ENCODE data around the gene BSG. TPM values are rescaled to one million over a fixed set of nuclear protein-coding genes. Genes with fewer than 3 reads are reported as not detected.

Gene BSG
- polyA plus RNA-seq, 1 donor: 388 TPM

DNA sequence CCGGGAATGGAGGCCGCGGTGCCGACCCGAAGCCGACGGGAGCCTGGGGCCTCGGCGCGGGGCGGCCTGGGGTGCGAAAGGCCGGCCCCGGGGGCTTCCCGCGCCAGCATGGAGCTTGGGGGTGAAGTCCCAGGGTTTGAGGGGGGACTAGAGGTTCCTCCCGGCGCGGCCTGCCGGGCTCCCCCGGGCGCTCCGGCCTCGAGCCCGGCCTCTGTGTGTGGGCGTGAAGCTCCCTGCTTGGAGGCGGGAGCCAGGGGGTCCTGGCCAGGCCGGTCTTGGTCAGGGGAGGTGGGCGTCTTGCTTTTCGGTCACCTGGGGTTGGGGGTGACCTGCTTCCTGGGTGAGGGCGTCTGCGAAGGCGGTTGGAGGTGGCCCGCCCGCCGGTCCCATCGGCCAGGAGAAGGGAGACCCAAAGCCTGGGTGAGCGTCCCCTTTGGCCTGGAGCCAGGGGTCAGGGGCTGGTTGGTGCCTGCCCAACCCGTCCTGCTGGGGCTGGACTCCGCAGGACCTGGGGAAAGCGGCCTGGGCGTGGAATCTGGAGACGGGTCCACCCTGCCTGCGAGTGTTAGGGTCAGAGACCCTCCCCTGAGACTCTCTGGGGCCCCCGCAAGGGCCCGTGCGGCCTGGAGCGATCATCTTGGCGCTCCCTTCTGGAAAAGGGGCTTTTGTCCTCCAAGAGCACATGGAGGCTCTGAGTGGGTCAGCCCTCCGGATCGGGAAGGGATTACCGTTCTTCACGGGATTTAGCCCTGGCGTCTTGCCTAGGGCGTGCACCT, 535 bp downstream of the BSG start:
- Histone ChIP-seq H3K4me1 (ENCODE audit: control insufficient read depth, insufficient read depth, low read length) (peaks cover 19% of the 10 kb centered on the region), H3K27me3 (ENCODE audit: control insufficient read depth, insufficient read depth, low read length) (no peaks in the 10 kb centered on the region), H3K4me3 (ENCODE audit: low read length) (peak overlapping the region; percentile 99), H3K27ac (ENCODE audit: low read length) (peak overlapping the region; percentile 84), H3K36me3 (ENCODE audit: control insufficient read depth, insufficient read depth, low read length) (peaks cover 10% of the 10 kb centered on the region), H3K9me3 (ENCODE audit: control insufficient read depth, low read depth, low read length) (no peaks in the 10 kb centered on the region)
- DNase-seq: peak; percentile 34 to 73
- no CpG with 5 or more reads among the region's 55 CpGs for WGBS (ENCODE audit: insufficient coverage, low lambda C conversion rate)

DNA sequence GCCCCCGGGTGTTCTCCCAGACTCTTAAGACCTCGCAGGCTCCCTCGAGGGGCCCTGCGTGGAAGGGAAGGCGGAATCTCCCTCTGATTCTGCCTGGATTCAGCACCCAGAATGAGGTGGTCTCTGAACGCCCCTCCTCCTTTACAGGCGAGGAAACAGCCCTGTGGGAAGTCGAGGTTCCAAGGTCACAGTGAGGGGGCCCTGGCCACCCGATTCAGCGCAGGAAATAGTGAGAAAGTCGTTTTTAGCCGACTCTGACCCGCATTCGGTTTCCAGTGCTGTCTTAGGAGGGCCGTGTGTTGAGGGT, 1.1 kb downstream of the BSG start:
- DNase-seq: no peak
- Histone ChIP-seq H3K9me3 (ENCODE audit: control insufficient read depth, low read depth, low read length) (no peaks in the 10 kb centered on the region), H3K36me3 (ENCODE audit: control insufficient read depth, insufficient read depth, low read length) (peaks cover 15% of the 10 kb centered on the region), H3K4me1 (ENCODE audit: control insufficient read depth, insufficient read depth, low read length) (peaks cover 19% of the 10 kb centered on the region), H3K27me3 (ENCODE audit: control insufficient read depth, insufficient read depth, low read length) (no peaks in the 10 kb centered on the region), H3K4me3 (ENCODE audit: low read length) (peak overlapping the region; percentile 99), H3K27ac (ENCODE audit: low read length) (peak overlapping the region; percentile 84)
- WGBS (ENCODE audit: insufficient coverage, low lambda C conversion rate): no CpG with 5 or more reads among the region's 15 CpGs

DNA sequence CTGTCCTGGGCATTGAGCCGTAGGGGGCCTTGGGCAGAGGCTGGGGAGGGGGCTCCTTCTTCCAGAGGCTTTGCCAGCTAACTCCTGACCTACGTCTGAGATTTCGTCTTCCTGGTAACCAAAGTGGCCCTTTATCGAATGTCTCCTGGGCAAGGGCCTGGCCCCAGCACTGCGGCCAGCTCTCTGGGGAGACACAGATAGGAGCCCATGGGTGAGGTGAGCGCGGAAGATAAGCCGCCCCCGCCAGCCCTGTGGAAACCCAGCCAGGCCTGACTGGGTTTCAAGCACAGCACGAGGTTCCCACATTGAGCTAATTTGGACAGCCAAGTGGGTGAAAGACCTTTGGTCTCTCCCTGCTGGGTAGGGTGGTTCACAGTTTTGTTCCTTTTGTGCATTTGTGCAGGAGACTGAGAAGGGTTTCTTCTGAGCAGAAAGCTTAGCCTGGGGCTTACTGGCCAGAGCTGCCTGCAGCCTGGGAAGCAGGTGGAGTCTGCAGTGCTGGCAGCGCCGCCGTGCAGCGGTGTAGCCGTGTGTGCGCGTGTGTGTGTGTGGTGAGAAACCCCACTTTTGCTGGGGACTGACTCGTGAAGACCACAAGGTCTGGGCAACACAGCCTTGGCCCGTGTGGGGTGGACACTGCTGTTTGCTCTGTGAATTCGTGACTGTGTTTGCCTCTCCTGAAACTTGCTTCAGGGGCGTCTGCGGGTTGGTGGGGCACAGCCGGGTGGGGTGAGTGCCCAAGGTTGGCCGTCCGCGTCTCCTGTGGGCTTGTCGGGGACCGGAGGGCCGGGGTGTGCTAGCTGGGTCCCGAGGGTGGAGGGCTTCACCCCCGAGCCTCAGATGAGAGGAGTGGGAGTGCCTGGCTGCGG, 2.5 kb downstream of the BSG start:
- Histone ChIP-seq H3K4me1 (ENCODE audit: control insufficient read depth, insufficient read depth, low read length) (peaks cover 19% of the 10 kb centered on the region), H3K4me3 (ENCODE audit: low read length) (peak overlapping the region; percentile 38), H3K9me3 (ENCODE audit: control insufficient read depth, low read depth, low read length) (peaks cover 6% of the 10 kb centered on the region), H3K27me3 (ENCODE audit: control insufficient read depth, insufficient read depth, low read length) (no peaks in the 10 kb centered on the region), H3K36me3 (ENCODE audit: control insufficient read depth, insufficient read depth, low read length) (peaks cover 27% of the 10 kb centered on the region), H3K27ac (ENCODE audit: low read length) (peak overlapping the region; percentile 58)
- DNase-seq: peak in 1 of 2 donors; percentile 50
- WGBS (ENCODE audit: insufficient coverage, low lambda C conversion rate): no CpG with 5 or more reads among the region's 32 CpGs

GRCh38 chr19:575527-576506, 3.4 kb downstream of the BSG start:
- no CpG with 5 or more reads among the region's 38 CpGs for WGBS (ENCODE audit: insufficient coverage, low lambda C conversion rate)
- H3K27ac ChIP-seq (ENCODE audit: low read length): no peak overlapping the region
- peak overlapping the region; percentile 38 for H3K4me3 ChIP-seq (ENCODE audit: low read length)

GRCh38 chr19:576768-577438, 4.5 kb downstream of the BSG start:
- WGBS (ENCODE audit: insufficient coverage, low lambda C conversion rate): no CpG with 5 or more reads among the region's 28 CpGs

More at GRCh38 chr19:575527-576506, 3.4 kb downstream of the BSG start:
- Histone ChIP-seq H3K9me3 (ENCODE audit: control insufficient read depth, low read depth, low read length) (peaks cover 6% of the 10 kb centered on the region), H3K4me1 (ENCODE audit: control insufficient read depth, insufficient read depth, low read length) (peaks cover 19% of the 10 kb centered on the region), H3K27me3 (ENCODE audit: control insufficient read depth, insufficient read depth, low read length) (no peaks in the 10 kb centered on the region), H3K36me3 (ENCODE audit: control insufficient read depth, insufficient read depth, low read length) (peaks cover 35% of the 10 kb centered on the region)
- DNase-seq: no peak

DNA sequence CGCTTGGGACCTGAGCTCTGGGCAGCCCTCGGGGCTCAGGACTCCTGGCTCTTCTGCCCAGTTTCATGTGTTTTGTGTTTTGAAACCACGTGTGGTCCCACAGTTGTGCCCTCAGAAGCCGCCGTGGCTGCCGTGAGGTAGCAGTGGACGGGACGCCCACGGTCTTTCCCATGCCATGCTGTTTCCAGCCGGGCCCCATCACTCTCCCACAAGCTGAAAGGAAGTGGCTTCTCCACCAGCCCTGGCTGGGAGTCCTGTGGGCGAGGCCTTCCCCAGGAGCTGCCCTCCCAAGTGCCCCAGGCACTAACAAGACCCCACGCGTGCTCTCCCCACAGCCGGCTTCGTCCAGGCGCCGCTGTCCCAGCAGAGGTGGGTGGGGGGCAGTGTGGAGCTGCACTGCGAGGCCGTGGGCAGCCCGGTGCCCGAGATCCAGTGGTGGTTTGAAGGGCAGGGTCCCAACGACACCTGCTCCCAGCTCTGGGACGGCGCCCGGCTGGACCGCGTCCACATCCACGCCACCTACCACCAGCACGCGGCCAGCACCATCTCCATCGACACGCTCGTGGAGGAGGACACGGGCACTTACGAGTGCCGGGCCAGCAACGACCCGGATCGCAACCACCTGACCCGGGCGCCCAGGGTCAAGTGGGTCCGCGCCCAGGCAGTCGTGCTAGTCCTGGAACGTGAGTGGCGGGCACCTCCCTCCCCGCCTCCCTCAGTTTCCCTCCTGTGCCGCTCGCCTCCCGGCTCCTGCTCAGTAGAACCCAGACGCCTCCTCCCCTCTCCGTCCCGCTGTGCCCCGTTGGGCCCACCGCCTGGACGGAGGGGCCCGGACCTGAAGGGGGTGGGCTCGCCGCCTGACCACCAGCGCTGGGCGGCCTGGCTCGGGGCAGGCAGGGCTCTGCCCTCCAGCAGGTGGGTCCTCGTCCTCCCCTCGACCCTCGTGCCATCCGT, 5.3 kb downstream of the BSG start:
- Histone ChIP-seq H3K36me3 (ENCODE audit: control insufficient read depth, insufficient read depth, low read length) (peaks cover 49% of the 10 kb centered on the region), H3K4me1 (ENCODE audit: control insufficient read depth, insufficient read depth, low read length) (peaks cover 19% of the 10 kb centered on the region), H3K9me3 (ENCODE audit: control insufficient read depth, low read depth, low read length) (peaks cover 6% of the 10 kb centered on the region), H3K27ac (ENCODE audit: low read length) (no peak overlapping the region), H3K27me3 (ENCODE audit: control insufficient read depth, insufficient read depth, low read length) (no peaks in the 10 kb centered on the region), H3K4me3 (ENCODE audit: low read length) (no peak overlapping the region)
- WGBS (ENCODE audit: insufficient coverage, low lambda C conversion rate): no CpG with 5 or more reads among the region's 66 CpGs
- DNase-seq: no peak

More at GRCh38 chr19:576768-577438, 4.5 kb downstream of the BSG start:
- Histone ChIP-seq H3K4me3 (ENCODE audit: low read length) (no peak overlapping the region), H3K27me3 (ENCODE audit: control insufficient read depth, insufficient read depth, low read length) (no peaks in the 10 kb centered on the region), H3K27ac (ENCODE audit: low read length) (no peak overlapping the region), H3K9me3 (ENCODE audit: control insufficient read depth, low read depth, low read length) (peaks cover 6% of the 10 kb centered on the region), H3K36me3 (ENCODE audit: control insufficient read depth, insufficient read depth, low read length) (peaks cover 44% of the 10 kb centered on the region), H3K4me1 (ENCODE audit: control insufficient read depth, insufficient read depth, low read length) (peaks cover 19% of the 10 kb centered on the region)
- DNase-seq: no peak

DNA sequence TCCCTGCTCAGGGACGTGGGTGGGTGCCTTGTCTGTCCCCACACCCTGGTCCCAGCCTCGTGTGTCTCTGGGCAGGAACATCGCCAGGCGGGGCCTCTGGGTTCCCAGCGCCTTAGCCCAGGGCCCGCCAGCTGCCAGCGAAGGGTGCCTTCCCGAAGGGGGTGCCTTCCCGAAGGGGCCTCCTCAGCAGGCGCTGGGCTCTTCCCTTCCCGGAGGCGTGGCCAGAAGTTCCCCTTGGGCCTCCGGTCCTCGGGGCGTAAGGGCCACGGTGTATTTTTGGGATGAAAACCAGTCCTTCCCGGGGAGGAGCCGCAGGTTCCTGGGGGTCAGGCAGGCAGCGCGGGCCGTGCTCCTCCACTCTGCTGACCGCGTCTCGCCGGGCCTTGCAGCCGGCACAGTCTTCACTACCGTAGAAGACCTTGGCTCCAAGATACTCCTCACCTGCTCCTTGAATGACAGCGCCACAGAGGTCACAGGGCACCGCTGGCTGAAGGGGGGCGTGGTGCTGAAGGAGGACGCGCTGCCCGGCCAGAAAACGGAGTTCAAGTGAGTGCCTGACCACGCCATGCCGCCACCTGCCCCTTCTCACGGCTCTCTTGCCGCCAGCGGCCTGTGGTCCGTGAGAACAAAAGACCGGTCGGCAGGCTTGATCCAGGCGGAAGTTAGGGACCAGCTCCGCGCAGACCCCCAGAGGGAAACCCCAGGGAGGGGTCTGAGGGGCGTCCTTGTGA, 6.9 kb downstream of the BSG start:
- Histone ChIP-seq H3K27ac (ENCODE audit: low read length) (no peak overlapping the region), H3K9me3 (ENCODE audit: control insufficient read depth, low read depth, low read length) (peaks cover 7% of the 10 kb centered on the region), H3K27me3 (ENCODE audit: control insufficient read depth, insufficient read depth, low read length) (no peaks in the 10 kb centered on the region), H3K36me3 (ENCODE audit: control insufficient read depth, insufficient read depth, low read length) (peaks cover 58% of the 10 kb centered on the region), H3K4me3 (ENCODE audit: low read length) (no peak overlapping the region), H3K4me1 (ENCODE audit: control insufficient read depth, insufficient read depth, low read length) (peaks cover 19% of the 10 kb centered on the region)
- WGBS (ENCODE audit: insufficient coverage, low lambda C conversion rate): no CpG with 5 or more reads among the region's 46 CpGs
- DNase-seq: no peak

DNA sequence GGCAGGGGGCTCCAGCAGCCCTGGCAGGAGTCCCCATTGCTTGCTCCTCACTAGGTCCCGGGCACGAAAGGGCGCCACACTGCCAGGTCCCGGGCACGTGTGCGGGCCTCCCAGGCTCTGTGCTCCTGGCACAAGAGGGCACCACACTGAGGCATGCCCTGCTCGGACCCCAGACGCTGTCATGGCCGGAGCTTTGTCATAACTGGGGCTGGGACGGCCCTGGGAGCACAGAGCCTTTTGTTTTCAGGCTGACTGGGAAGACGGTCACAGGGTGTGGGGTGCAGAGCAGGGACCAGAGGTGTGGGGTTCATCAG, 7.4 kb downstream of the BSG start:
- Histone ChIP-seq H3K4me3 (ENCODE audit: low read length) (no peak overlapping the region), H3K9me3 (ENCODE audit: control insufficient read depth, low read depth, low read length) (peaks cover 8% of the 10 kb centered on the region), H3K27me3 (ENCODE audit: control insufficient read depth, insufficient read depth, low read length) (no peaks in the 10 kb centered on the region), H3K36me3 (ENCODE audit: control insufficient read depth, insufficient read depth, low read length) (peaks cover 58% of the 10 kb centered on the region), H3K4me1 (ENCODE audit: control insufficient read depth, insufficient read depth, low read length) (peaks cover 14% of the 10 kb centered on the region), H3K27ac (ENCODE audit: low read length) (no peak overlapping the region)
- DNase-seq: no peak
- WGBS (ENCODE audit: insufficient coverage, low lambda C conversion rate): no CpG with 5 or more reads among the region's 11 CpGs
